ENCODE measurements around the gene RAB3GAP2.
A peak's percentile ranks its signal among the peaks of the same experiment; 100 is the strongest.
"Not testable (repeated sequence)": the region's sequence is repeated elsewhere in the genome, so short reads cannot be mapped to it uniquely, and the experiment has no call there.

Gene RAB3GAP2

DNA sequence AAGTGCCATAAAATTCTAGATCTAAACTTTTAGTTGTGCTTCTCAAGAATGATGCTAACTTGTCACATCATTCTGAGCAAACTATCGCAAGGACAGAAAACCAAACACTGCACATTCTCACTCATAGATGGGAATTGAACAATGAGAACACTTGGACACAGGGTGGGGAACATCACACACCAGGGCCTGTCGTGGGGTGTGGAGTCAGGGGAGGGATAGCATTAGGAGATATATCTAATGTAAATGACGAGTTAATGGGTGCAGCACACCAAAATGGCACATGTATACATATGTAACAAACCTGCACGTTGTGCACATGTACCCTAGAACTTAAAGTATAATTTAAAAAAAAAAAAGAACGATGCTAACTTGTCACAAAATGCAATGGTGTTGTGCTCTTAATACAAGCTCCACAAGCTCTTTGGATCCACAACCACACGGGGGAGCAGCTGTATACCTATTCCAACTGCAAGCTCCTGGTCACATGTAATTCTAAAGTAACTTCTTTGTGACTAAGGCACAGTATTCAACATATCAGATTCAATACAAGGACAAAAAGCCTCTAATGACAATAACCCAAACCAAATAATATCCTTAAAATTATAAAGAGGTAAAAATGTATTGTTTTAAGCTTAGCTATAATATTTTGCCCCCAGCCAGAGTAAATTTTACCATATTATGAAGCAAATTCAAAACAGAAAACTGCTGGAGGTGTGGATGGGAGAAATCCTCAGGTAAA, 53.7 kb downstream of the RAB3GAP2 start:
- 61% methylated on average over 4 of the region's 6 CpGs for WGBS
- H2BK12ac ChIP-seq (ENCODE audit: low read length in 2 of 2); H3K36me3 ChIP-seq (ENCODE audit: control insufficient read depth in 1 of 2, insufficient read depth in 2 of 2, low read depth in 1 of 2, low read length in 2 of 2); H3K4me2 ChIP-seq (ENCODE audit: low read length, poor library complexity, severe bottlenecking); H3K4me3 ChIP-seq (ENCODE audit: insufficient read depth in 1 of 2, low read depth in 1 of 2, low read length in 2 of 2); H3K27me3 ChIP-seq (ENCODE audit: control insufficient read depth in 1 of 2, insufficient read depth in 1 of 2, low read length in 2 of 2); H3K18ac ChIP-seq (ENCODE audit: low read depth in 1 of 2, low read length in 2 of 2); H3K9me3 ChIP-seq (ENCODE audit: control insufficient read depth, low read length); H2AK5ac ChIP-seq (ENCODE audit: low read length, severe bottlenecking); H2BK15ac ChIP-seq (ENCODE audit: low read depth, poor library complexity, severe bottlenecking); H4K8ac ChIP-seq (ENCODE audit: low read length); H3K4me1 ChIP-seq (ENCODE audit: control insufficient read depth, insufficient read depth, low read depth, low read length); H3K14ac ChIP-seq (ENCODE audit: low read length in 2 of 2); H2BK120ac ChIP-seq (ENCODE audit: low read depth, low read length); H4K91ac ChIP-seq (ENCODE audit: low read length); H3K4ac ChIP-seq (ENCODE audit: low read depth in 1 of 2, low read length in 2 of 2); H3K27ac ChIP-seq (ENCODE audit: low read length, poor library complexity, severe bottlenecking); H2BK5ac ChIP-seq (ENCODE audit: low read depth, low read length, poor library complexity, severe bottlenecking); H3K23ac ChIP-seq (ENCODE audit: low read length in 2 of 2); H2AFZ ChIP-seq (ENCODE audit: low read depth, low read length): not testable (repeated sequence)
- peak; percentile 70 for DNase-seq
- Histone ChIP-seq H3K9ac (ENCODE audit: low read length) (peak overlapping the region; percentile 33), H3K79me1 (replicated peaks; ENCODE audit: low read length, poor library complexity, severe bottlenecking) (peaks cover 19% of the 10 kb centered on the region)

DNA sequence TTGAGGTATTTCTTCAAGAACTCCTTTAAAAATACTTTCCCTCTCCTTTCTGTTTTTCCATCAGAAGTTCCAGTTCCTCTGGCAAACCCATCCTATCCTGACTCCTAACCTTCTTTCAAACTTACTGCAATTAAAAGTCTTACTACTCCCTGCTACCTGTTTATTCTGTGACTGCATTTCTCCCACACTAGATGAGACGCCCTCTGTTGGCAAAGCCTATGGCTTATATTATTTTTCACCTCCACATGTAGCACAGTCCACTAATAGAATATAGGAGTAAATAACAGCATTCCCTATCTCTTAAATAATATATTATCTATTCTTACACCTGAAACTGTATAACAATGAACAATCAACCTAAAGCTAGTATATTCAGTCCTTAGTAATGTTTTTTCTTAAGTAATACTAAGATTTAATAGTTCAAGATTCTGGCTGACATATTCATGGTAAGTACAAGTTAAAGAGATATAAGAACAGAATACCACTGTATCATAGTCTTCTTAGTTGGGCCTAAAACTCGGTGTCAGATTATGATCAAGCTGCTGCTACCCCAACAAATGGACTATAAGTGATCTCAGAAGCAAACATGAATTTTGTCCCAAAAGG, 54.8 kb downstream of the RAB3GAP2 start:
- Histone ChIP-seq H3K4me1 (ENCODE audit: control insufficient read depth, insufficient read depth, low read depth, low read length) (no peaks in the 10 kb centered on the region), H3K23ac (ENCODE audit: low read length in 2 of 2) (no peak overlapping the region), H2AFZ (ENCODE audit: low read depth, low read length) (no peak overlapping the region), H2AK5ac (ENCODE audit: low read length, severe bottlenecking) (no peak overlapping the region), H2BK120ac (ENCODE audit: low read depth, low read length) (no peak overlapping the region), H3K9ac (ENCODE audit: low read length) (no peak overlapping the region), H3K18ac (ENCODE audit: low read depth in 1 of 2, low read length in 2 of 2) (no peak overlapping the region), H4K8ac (ENCODE audit: low read length) (no peak overlapping the region), H3K4me2 (ENCODE audit: low read length, poor library complexity, severe bottlenecking) (no peak overlapping the region), H2BK12ac (ENCODE audit: low read length in 2 of 2) (no peak overlapping the region), H3K4me3 (ENCODE audit: insufficient read depth in 1 of 2, low read depth in 1 of 2, low read length in 2 of 2) (no peak overlapping the region), H3K27ac (ENCODE audit: low read length, poor library complexity, severe bottlenecking) (no peak overlapping the region), H3K36me3 (ENCODE audit: control insufficient read depth in 1 of 2, insufficient read depth in 2 of 2, low read depth in 1 of 2, low read length in 2 of 2) (peaks cover 6 to 9% of the 10 kb centered on the region in 2 experiments), H2BK5ac (ENCODE audit: low read depth, low read length, poor library complexity, severe bottlenecking) (no peak overlapping the region), H3K27me3 (ENCODE audit: control insufficient read depth in 1 of 2, insufficient read depth in 1 of 2, low read length in 2 of 2) (no peaks in the 10 kb centered on the region), H3K4ac (ENCODE audit: low read depth in 1 of 2, low read length in 2 of 2) (no peak overlapping the region), H3K14ac (ENCODE audit: low read length in 2 of 2) (no peak overlapping the region), H3K79me1 (replicated peaks; ENCODE audit: low read length, poor library complexity, severe bottlenecking) (peaks cover 19% of the 10 kb centered on the region), H2BK15ac (ENCODE audit: low read depth, poor library complexity, severe bottlenecking) (no peak overlapping the region), H4K91ac (ENCODE audit: low read length) (no peak overlapping the region), H3K9me3 (ENCODE audit: control insufficient read depth, low read length) (no peaks in the 10 kb centered on the region)
- 79% methylated on average over 1 of the region's 2 CpGs for WGBS
- DNase-seq: peak; percentile 12

DNA sequence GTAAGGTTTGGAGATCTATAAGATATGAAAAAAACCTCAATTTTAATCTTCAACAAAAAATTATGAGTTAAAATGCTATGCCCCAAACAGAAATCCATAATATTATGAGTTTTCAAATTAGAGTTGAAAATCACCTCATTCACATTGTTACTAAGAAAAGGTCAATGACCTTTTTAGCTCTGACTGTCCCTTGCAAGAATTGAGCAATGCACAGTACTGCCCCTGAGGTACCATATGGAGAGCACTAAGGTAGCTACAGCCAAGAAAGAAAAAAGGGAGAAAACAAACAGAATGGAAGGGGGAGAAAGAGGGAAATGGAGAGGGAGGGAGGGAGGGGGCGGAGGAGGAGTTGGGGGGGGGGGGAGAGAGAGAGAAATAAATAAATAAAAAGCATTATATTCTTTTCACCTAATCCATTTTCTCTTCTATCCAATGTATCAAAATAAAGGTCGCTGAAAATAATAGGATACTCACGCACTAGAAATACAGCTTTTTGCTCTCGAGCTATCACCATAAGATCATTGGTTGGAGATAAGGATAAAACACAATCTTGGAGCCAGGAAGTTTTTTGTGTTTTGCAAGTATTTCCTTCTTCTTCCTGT, 58.8 kb downstream of the RAB3GAP2 start:
- no peak overlapping the region for H2BK5ac ChIP-seq (ENCODE audit: low read depth, low read length, poor library complexity, severe bottlenecking)
- H3K9me3 ChIP-seq (ENCODE audit: control insufficient read depth, low read length): no peaks in the 10 kb centered on the region
- H3K4ac ChIP-seq (ENCODE audit: low read depth in 1 of 2, low read length in 2 of 2): no peak overlapping the region
- H2AFZ ChIP-seq (ENCODE audit: low read depth, low read length): no peak overlapping the region
- no peak overlapping the region for H3K9ac ChIP-seq (ENCODE audit: low read length)
- no peak overlapping the region for H2AK5ac ChIP-seq (ENCODE audit: low read length, severe bottlenecking)
- H3K36me3 ChIP-seq (ENCODE audit: control insufficient read depth in 1 of 2, insufficient read depth in 2 of 2, low read depth in 1 of 2, low read length in 2 of 2): peaks cover 3 to 42% of the 10 kb centered on the region in 2 experiments
- peak; percentile 16 for DNase-seq
- no peak overlapping the region for H3K4me3 ChIP-seq (ENCODE audit: insufficient read depth in 1 of 2, low read depth in 1 of 2, low read length in 2 of 2)
- H3K27ac ChIP-seq (ENCODE audit: low read length, poor library complexity, severe bottlenecking): no peak overlapping the region
- H4K91ac ChIP-seq (ENCODE audit: low read length): no peak overlapping the region
- H2BK12ac ChIP-seq (ENCODE audit: low read length in 2 of 2): no peak overlapping the region
- no peak overlapping the region for H2BK120ac ChIP-seq (ENCODE audit: low read depth, low read length)
- H3K27me3 ChIP-seq (ENCODE audit: control insufficient read depth in 1 of 2, insufficient read depth in 1 of 2, low read length in 2 of 2): no peaks in the 10 kb centered on the region
- WGBS: no CpG with 5 or more reads among the region's 4 CpGs
- no peaks in the 10 kb centered on the region for H3K4me1 ChIP-seq (ENCODE audit: control insufficient read depth, insufficient read depth, low read depth, low read length)
- H3K18ac ChIP-seq (ENCODE audit: low read depth in 1 of 2, low read length in 2 of 2): no peak overlapping the region
- H3K4me2 ChIP-seq (ENCODE audit: low read length, poor library complexity, severe bottlenecking): no peak overlapping the region
- no peak overlapping the region for H2BK15ac ChIP-seq (ENCODE audit: low read depth, poor library complexity, severe bottlenecking)
- H4K8ac ChIP-seq (ENCODE audit: low read length): no peak overlapping the region
- H3K14ac ChIP-seq (ENCODE audit: low read length in 2 of 2): no peak overlapping the region
- H3K23ac ChIP-seq (ENCODE audit: low read length in 2 of 2): no peak overlapping the region
- H3K79me1 ChIP-seq (replicated peaks; ENCODE audit: low read length, poor library complexity, severe bottlenecking): peaks cover 11% of the 10 kb centered on the region

DNA sequence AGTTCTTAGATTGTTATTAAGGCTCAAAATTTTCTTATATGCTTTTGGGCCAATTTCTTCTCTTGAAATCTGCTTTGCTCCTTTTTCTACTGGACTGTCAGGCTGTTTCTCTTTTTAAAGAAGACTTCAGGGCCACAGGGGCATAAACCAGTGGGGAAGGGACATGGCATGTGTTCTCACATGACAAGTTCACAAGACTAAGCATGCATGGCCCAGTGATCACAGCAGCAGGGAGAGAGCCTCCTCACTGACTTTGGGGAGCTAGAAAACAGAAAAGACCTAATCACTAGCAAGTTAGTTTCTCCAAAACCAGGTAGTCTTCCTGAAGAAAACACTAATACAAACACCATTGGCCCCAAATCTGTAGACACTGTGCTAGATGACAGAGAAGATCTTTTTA, 64.8 kb downstream of the RAB3GAP2 start:
- no peak overlapping the region for H2BK15ac ChIP-seq (ENCODE audit: low read depth, poor library complexity, severe bottlenecking)
- H3K79me1 ChIP-seq (replicated peaks; ENCODE audit: low read length, poor library complexity, severe bottlenecking): peaks cover 11% of the 10 kb centered on the region
- no peak overlapping the region for H3K14ac ChIP-seq (ENCODE audit: low read length in 2 of 2)
- no peaks in the 10 kb centered on the region for H3K27me3 ChIP-seq (ENCODE audit: control insufficient read depth in 1 of 2, insufficient read depth in 1 of 2, low read length in 2 of 2)
- H3K4me1 ChIP-seq (ENCODE audit: control insufficient read depth, insufficient read depth, low read depth, low read length): no peaks in the 10 kb centered on the region
- no peak overlapping the region for H3K4me2 ChIP-seq (ENCODE audit: low read length, poor library complexity, severe bottlenecking)
- peaks cover 3 to 89% of the 10 kb centered on the region in 2 experiments for H3K36me3 ChIP-seq (ENCODE audit: control insufficient read depth in 1 of 2, insufficient read depth in 2 of 2, low read depth in 1 of 2, low read length in 2 of 2)
- no peak for DNase-seq
- no peak overlapping the region for H2BK120ac ChIP-seq (ENCODE audit: low read depth, low read length)
- no peak overlapping the region for H3K4ac ChIP-seq (ENCODE audit: low read depth in 1 of 2, low read length in 2 of 2)
- no peak overlapping the region for H3K23ac ChIP-seq (ENCODE audit: low read length in 2 of 2)
- H2BK12ac ChIP-seq (ENCODE audit: low read length in 2 of 2): no peak overlapping the region
- no peak overlapping the region for H3K4me3 ChIP-seq (ENCODE audit: insufficient read depth in 1 of 2, low read depth in 1 of 2, low read length in 2 of 2)
- H2BK5ac ChIP-seq (ENCODE audit: low read depth, low read length, poor library complexity, severe bottlenecking): no peak overlapping the region
- H3K9ac ChIP-seq (ENCODE audit: low read length): no peak overlapping the region
- H3K18ac ChIP-seq (ENCODE audit: low read depth in 1 of 2, low read length in 2 of 2): no peak overlapping the region
- H4K8ac ChIP-seq (ENCODE audit: low read length): peak overlapping the region; percentile 41
- no peak overlapping the region for H2AK5ac ChIP-seq (ENCODE audit: low read length, severe bottlenecking)
- no peaks in the 10 kb centered on the region for H3K9me3 ChIP-seq (ENCODE audit: control insufficient read depth, low read length)
- peak overlapping the region; percentile 29 for H3K27ac ChIP-seq (ENCODE audit: low read length, poor library complexity, severe bottlenecking)
- H2AFZ ChIP-seq (ENCODE audit: low read depth, low read length): no peak overlapping the region
- H4K91ac ChIP-seq (ENCODE audit: low read length): peak overlapping the region; percentile 50

Measured in mesenchymal stem cell (in vitro differentiated cells and primary cell).